Tibial artery (tissue), 4 donors: ENCODE results near the gene ALG14.

Source experiments
- DNase-seq, 2 donors: peaks; one replicate each; pipeline ENCODE4 v3.0.0-alpha.2; 2019
- H3K27ac ChIP-seq, 2 donors: fragments of 200-600 bp; sonication (generic) in 1 of 2; 1 replicate in 1 of 2; 2 replicates in 1 of 2; pipeline ENCODE4 v1.5.1; 2018 to 2019; ENCODE audit warnings: mild to moderate bottlenecking in 1 of 2
- H3K27me3 ChIP-seq, 2 donors: fragments of 200-600 bp; sonication (generic) in 1 of 2; one replicate each; pipeline versions ENCODE4 v1.5.1 to v1.6.0; 2016 to 2019
- H3K36me3 ChIP-seq, 3 donors: fragments of 200-600 bp; sonication (generic) in 2 of 3; one replicate each; pipeline ENCODE4 v1.5.1; 2016 to 2019; ENCODE audit warnings: mild to moderate bottlenecking in 2 of 3
- H3K4me1 ChIP-seq, 4 donors: fragments of 200-600 bp; sonication (generic) in 2 of 4; 1 replicate in 3 of 4; 2 replicates in 1 of 4; pipeline ENCODE4 v1.5.1; 2016 to 2019
- H3K4me3 ChIP-seq, 2 donors: fragments of 200-600 bp; sonication (generic) in 1 of 2; 1 replicate in 1 of 2; 2 replicates in 1 of 2; pipeline ENCODE4 v1.5.1; 2018 to 2019; ENCODE audit warnings: mild to moderate bottlenecking in 2 of 2
- H3K9me3 ChIP-seq, 3 donors: fragments of 200-600 bp; sonication (generic) in 1 of 3; one replicate each; pipeline ENCODE4 v1.5.1; 2016 to 2019
- CTCF ChIP-seq, 2 experiments: fragments of 200-600 bp in 1 of 2; fragments of 450-650 bp in 1 of 2; IDR thresholded peaks; one replicate each; pipeline ENCODE4 v1.5.1; 2017 to 2019; ENCODE audit warnings: antibody characterized with exemption in 2 of 2, mild to moderate bottlenecking in 1 of 2, moderate library complexity in 1 of 2
- intact Hi-C: fragments of 100-400 bp; cut with DNase I; formaldehyde crosslinking; loops from one replicate; pipeline ENCODE4 v1.15.0; 2023; ENCODE audit warnings: low total_unique reads

ALG14 gene

GRCh38 chr1:94974824-94975223, 97.9 kb downstream of the ALG14 start:
- Histone ChIP-seq H3K36me3 (no peaks in the 10 kb centered on the region), H3K9me3 (no peaks in the 10 kb centered on the region), H3K27me3 (no peaks in the 10 kb centered on the region), H3K4me1 (peaks cover 0 to 43% (median 17%) of the 10 kb centered on the region in 4 donors), H3K27ac (peak overlapping the region; percentile 25 to 67), H3K4me3 (no peak overlapping the region)
- no peak for DNase-seq
- intact Hi-C loops = no loop called here
- no peak for TF ChIP-seq CTCF (IDR thresholded peaks at IDR 0.05)

GRCh38 chr1:94974241-94974640, 98.5 kb downstream of the ALG14 start:
- Histone ChIP-seq H3K27ac (peak overlapping the region; percentile 25 to 67), H3K36me3 (no peaks in the 10 kb centered on the region), H3K27me3 (no peaks in the 10 kb centered on the region), H3K9me3 (no peaks in the 10 kb centered on the region), H3K4me1 (peaks cover 0 to 43% (median 17%) of the 10 kb centered on the region in 4 donors), H3K4me3 (no peak overlapping the region)
- DNase-seq = no peak
- TF ChIP-seq CTCF (IDR thresholded peaks at IDR 0.05) = no peak
- intact Hi-C loops = no loop called here

- no peak overlapping the region for H3K4me3 ChIP-seq
- DNase-seq = no peak
- intact Hi-C loops = no loop called here
- no peak for TF ChIP-seq CTCF (IDR thresholded peaks at IDR 0.05)
- H3K27ac ChIP-seq = peak overlapping the region; percentile 66 to 67
- H3K4me1 ChIP-seq = peaks cover 0 to 43% (median 17%) of the 10 kb centered on the region in 4 donors
- no peaks in the 10 kb centered on the region for H3K9me3 ChIP-seq
- H3K27me3 ChIP-seq = no peaks in the 10 kb centered on the region
- H3K36me3 ChIP-seq = no peaks in the 10 kb centered on the region
These were observed 99.3 kb downstream of the ALG14 start for GRCh38 chr1:94973309-94973922.

- Histone ChIP-seq H3K36me3 (no peaks in the 10 kb centered on the region), H3K27me3 (no peaks in the 10 kb centered on the region), H3K27ac (peak overlapping the region; percentile 66 to 67), H3K9me3 (no peaks in the 10 kb centered on the region), H3K4me1 (peaks cover 0 to 43% (median 17%) of the 10 kb centered on the region in 4 donors), H3K4me3 (no peak overlapping the region)
- intact Hi-C loops = no loop called here
- no peak for TF ChIP-seq CTCF (IDR thresholded peaks at IDR 0.05)
- DNase-seq = no peak
These were observed 101.2 kb downstream of the ALG14 start for GRCh38 chr1:94971491-94971924.

GRCh38 chr1:94970783-94971182, 102.0 kb downstream of the ALG14 start:
- intact Hi-C loops = no loop called here
- TF ChIP-seq CTCF (IDR thresholded peaks at IDR 0.05) = no peak
- H3K27ac ChIP-seq = peak overlapping the region; percentile 66 to 67
- H3K36me3 ChIP-seq = no peaks in the 10 kb centered on the region
- no peak for DNase-seq
- H3K27me3 ChIP-seq = no peaks in the 10 kb centered on the region
- H3K4me3 ChIP-seq = no peak overlapping the region
- H3K9me3 ChIP-seq = no peaks in the 10 kb centered on the region
- peaks cover 0 to 43% (median 17%) of the 10 kb centered on the region in 4 donors for H3K4me1 ChIP-seq
